Measurements from ENCODE around the gene LRCH3.

LRCH3 gene

DNA sequence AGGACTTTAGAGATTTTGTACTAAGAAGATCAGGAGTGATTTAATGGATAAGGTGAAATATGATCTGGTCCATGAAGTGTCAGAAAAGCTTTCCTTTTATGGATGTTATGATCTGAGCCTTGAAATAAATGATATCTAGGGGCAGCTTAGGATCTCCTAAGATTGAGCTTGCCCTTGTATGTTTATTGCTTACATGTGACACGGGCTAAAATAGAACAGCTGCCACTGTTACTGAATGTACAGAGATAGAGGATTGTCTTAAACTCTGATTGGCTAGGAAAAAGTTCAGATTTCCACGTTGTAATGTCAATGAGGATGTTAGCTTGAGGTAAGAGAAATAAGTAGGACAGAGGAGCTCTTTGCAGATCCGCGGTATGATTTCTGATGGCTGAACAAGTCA lies 32.5 kb upstream of the LRCH3 start:
- DNase-seq (ENCODE audit: extremely low spot score), result no peak
- no peak for TF ChIP-seq CTCF (IDR thresholded peaks at IDR 0.05; ENCODE audit: control extremely low read depth, extremely low read depth, low read depth, missing control alignments)
- POLR2A ChIA-PET, result no interaction called here
- CTCF ChIA-PET, result interaction anchor here (1.2 to 1.5 kb wide), 2 partner anchors 26 to 159 kb away, joined by 3 to 4 read pairs; no protein-coding TSS in a partner anchor

- ChIA-PET POLR2A (no interaction called here), CTCF (no interaction called here)
- DNase-seq (ENCODE audit: extremely low spot score), result no peak
- no peak for TF ChIP-seq CTCF (IDR thresholded peaks at IDR 0.05; ENCODE audit: control extremely low read depth, extremely low read depth, low read depth, missing control alignments)
Measured at GRCh38 chr3:197761784-197762183, 29.3 kb upstream of the LRCH3 start.

- TF ChIP-seq CTCF (IDR thresholded peaks at IDR 0.05; ENCODE audit: control extremely low read depth, extremely low read depth, low read depth, missing control alignments), result no peak
- POLR2A ChIA-PET, result no interaction called here
- CTCF ChIA-PET, result interaction anchor here (1.4 kb wide), 1 partner anchor 14 kb away, joined by 3 read pairs; no protein-coding TSS in a partner anchor
- DNase-seq (ENCODE audit: extremely low spot score), result no peak
Measured at GRCh38 chr3:197775317-197775716, 15.7 kb upstream of the LRCH3 start.

- ChIA-PET CTCF (interaction anchor here (1.6 to 2.8 kb wide), 2 partner anchors 11 to 58 kb away, joined by 4 to 12 read pairs; no protein-coding TSS in a partner anchor), POLR2A (no interaction called here)
- DNase-seq (ENCODE audit: extremely low spot score), result peak; percentile 26
- no peak for TF ChIP-seq CTCF (IDR thresholded peaks at IDR 0.05; ENCODE audit: control extremely low read depth, extremely low read depth, low read depth, missing control alignments)
Measured at GRCh38 chr3:197782230-197782629, 8.8 kb upstream of the LRCH3 start.

- POLR2A ChIA-PET, result no interaction called here
Measured at GRCh38 chr3:197784019-197784585, 7.0 kb upstream of the LRCH3 start.

DNA sequence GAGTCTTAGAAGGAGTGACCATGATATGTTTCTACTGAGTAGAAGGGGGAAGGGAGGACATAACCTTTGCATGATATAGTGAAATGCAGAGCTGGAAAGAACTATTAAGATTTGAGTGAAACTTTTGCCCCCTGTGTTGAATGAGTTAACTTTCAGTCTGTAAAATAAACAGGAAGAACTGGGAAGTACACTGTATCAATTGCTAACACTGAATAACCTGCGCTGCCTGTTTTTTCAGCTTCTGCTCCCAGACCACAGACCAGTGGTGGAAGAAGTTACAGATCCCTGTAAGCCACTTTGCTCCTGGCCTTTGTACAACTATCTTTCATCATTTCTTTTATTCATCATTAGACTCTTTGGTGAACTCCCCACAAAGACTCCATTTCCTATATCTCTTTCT lies 3.6 kb upstream of the LRCH3 start:
- POLR2A ChIA-PET, result interaction anchor here (0.7 kb wide), 1 partner anchor 37 kb away, joined by 7 read pairs; no protein-coding TSS in a partner anchor
- TF ChIP-seq CTCF (IDR thresholded peaks at IDR 0.05; ENCODE audit: control extremely low read depth, extremely low read depth, low read depth, missing control alignments), result no peak
- CTCF ChIA-PET, result interaction anchor here (0.9 to 1.0 kb wide), 2 partner anchors 9 to 10 kb away, joined by 4 read pairs; no protein-coding TSS in a partner anchor

More at GRCh38 chr3:197784019-197784585, 7.0 kb upstream of the LRCH3 start:
- DNase-seq (ENCODE audit: extremely low spot score), result no peak
- CTCF ChIA-PET, result interaction anchor here (0.9 to 2.8 kb wide), 9 partner anchors 9 to 83 kb away, joined by 3 to 12 read pairs (median 4); no protein-coding TSS in a partner anchor
- TF ChIP-seq CTCF (IDR thresholded peaks at IDR 0.05; ENCODE audit: control extremely low read depth, extremely low read depth, low read depth, missing control alignments), result no peak

More for the DNA sequence above, 3.6 kb upstream of the LRCH3 start:
- DNase-seq (ENCODE audit: extremely low spot score), result no peak
